WTC11 (cell line): Measurements from ENCODE around the gene LRRC4. TPM values are rescaled to one million over a fixed set of nuclear protein-coding genes. Genes with fewer than 3 reads are reported as not detected.

Source experiments
- ATAC-seq: fragments of 200-7000 bp; cut with Tn5 transposase; 2 replicates; pipeline ENCODE4 v1.10.0; 2021; ENCODE audit warnings: mild to moderate bottlenecking, moderate library complexity
- CTCF ChIA-PET: fragments of 300-600 bp; sonication (Branson Sonifier 250); formaldehyde crosslinking; loops from one replicate; lab custom pipeline; 2021; ENCODE audit warnings: antibody characterized with exemption; lab: Charles Lee
- POLR2A ChIA-PET: fragments of 350-600 bp; sonication (Branson Sonifier 250); formaldehyde crosslinking; loops from one replicate; lab custom pipeline; 2021; ENCODE audit warnings: antibody characterized with exemption; lab: Charles Lee
- DNase-seq: peaks from one replicate; pipeline ENCODE4 v3.0.0; 2021; ENCODE audit warnings: low spot score
- H3K27ac Mint-ChIP-seq: 2 replicates; pipeline ENCODE4 v1.8.0; 2021; ENCODE audit warnings: mixed read lengths
- H3K27me3 Mint-ChIP-seq: 2 replicates; pipeline ENCODE4 v1.8.0; 2021; ENCODE audit warnings: low read depth, mild to moderate bottlenecking, moderate library complexity, mixed read lengths
- H3K36me3 Mint-ChIP-seq: 2 replicates; pipeline ENCODE4 v1.8.0; 2021; ENCODE audit warnings: mixed read lengths
- H3K4me1 Mint-ChIP-seq: 2 replicates; pipeline ENCODE4 v1.8.0; 2022; ENCODE audit warnings: mixed read lengths
- H3K4me3 Mint-ChIP-seq: 2 replicates; pipeline ENCODE4 v1.8.0; 2021; ENCODE audit warnings: mild to moderate bottlenecking, moderate library complexity, mixed read lengths
- H3K9me3 Mint-ChIP-seq: 2 replicates; pipeline ENCODE4 v1.8.0; 2021; ENCODE audit warnings: mixed read lengths
- ATF1 ChIP-seq: sonication (generic); formaldehyde crosslinking; IDR thresholded peaks from 2 replicates; pipeline ENCODE4 v1.8.1; 2023; ENCODE audit warnings: mild to moderate bottlenecking, moderate library complexity, missing genetic modification reagents
- E2F1 ChIP-seq: sonication (generic); formaldehyde crosslinking; IDR thresholded peaks from 2 replicates; pipeline ENCODE4 v1.8.0; 2022; ENCODE audit warnings: mild to moderate bottlenecking, missing genetic modification reagents
- E2F5 ChIP-seq: sonication (generic); formaldehyde crosslinking; IDR thresholded peaks from 2 replicates; pipeline ENCODE4 v1.8.1; 2022; ENCODE audit warnings: mild to moderate bottlenecking, moderate library complexity, missing genetic modification reagents
- EMX1 ChIP-seq: fragments of 250-450 bp; sonication (Bioruptor Pico); IDR thresholded peaks from 2 replicates; pipeline ENCODE4 v1.8.0; 2021; ENCODE audit warnings: mild to moderate bottlenecking
- ETV6 ChIP-seq: sonication (generic); formaldehyde crosslinking; IDR thresholded peaks from 2 replicates; pipeline ENCODE4 v1.8.1; 2022; ENCODE audit warnings: mild to moderate bottlenecking, missing genetic modification reagents
- FOXJ3 ChIP-seq: sonication (generic); formaldehyde crosslinking; IDR thresholded peaks from 2 replicates; pipeline ENCODE4 v1.9.0; 2021; ENCODE audit warnings: missing genetic modification reagents, mild to moderate bottlenecking, borderline replicate concordance
- GABPB1 ChIP-seq: sonication (generic); formaldehyde crosslinking; IDR thresholded peaks from 2 replicates; pipeline ENCODE4 v1.8.1; 2023; ENCODE audit warnings: mild to moderate bottlenecking, missing genetic modification reagents
- GRHL2 ChIP-seq: fragments of 250-450 bp; sonication (Bioruptor Pico); IDR thresholded peaks from 2 replicates; pipeline ENCODE4 v1.8.0; 2022; ENCODE audit warnings: mild to moderate bottlenecking, moderate library complexity; ENCODE audit not compliant: insufficient replicate concordance, severe bottlenecking
- KAT7 ChIP-seq: sonication (generic); formaldehyde crosslinking; IDR thresholded peaks from 2 replicates; pipeline ENCODE4 v1.8.1; 2023; ENCODE audit warnings: missing genetic modification reagents, mild to moderate bottlenecking, borderline replicate concordance
- MYBL2 ChIP-seq: sonication (generic); formaldehyde crosslinking; IDR thresholded peaks from 2 replicates; pipeline ENCODE4 v1.8.1; 2023; ENCODE audit warnings: mild to moderate bottlenecking, moderate library complexity, missing genetic modification reagents
- NFE2L1 ChIP-seq: sonication (generic); formaldehyde crosslinking; IDR thresholded peaks from 2 replicates; pipeline ENCODE4 v1.8.1; 2023; ENCODE audit warnings: missing genetic modification reagents
- NFYB ChIP-seq: sonication (generic); formaldehyde crosslinking; conservative IDR thresholded peaks from 2 replicates; pipeline ENCODE4 v1.8.0; 2022; ENCODE audit warnings: low read depth, missing genetic modification reagents
- NR1H2 ChIP-seq: sonication (generic); formaldehyde crosslinking; IDR thresholded peaks from 2 replicates; pipeline ENCODE4 v1.9.0; 2021; ENCODE audit warnings: mild to moderate bottlenecking, moderate library complexity, missing genetic modification reagents
- OVOL2 ChIP-seq: fragments of 250-450 bp; sonication (Bioruptor Pico); IDR thresholded peaks from 2 replicates; pipeline ENCODE4 v1.9.0; 2021; ENCODE audit warnings: mild to moderate bottlenecking, borderline replicate concordance
- PRRX2 ChIP-seq: fragments of 250-450 bp; sonication (Bioruptor Pico); IDR thresholded peaks from 2 replicates; pipeline ENCODE4 v1.8.0; 2021; ENCODE audit warnings: mild to moderate bottlenecking
- RELA ChIP-seq: sonication (generic); formaldehyde crosslinking; IDR thresholded peaks from 2 replicates; pipeline ENCODE4 v1.8.1; 2022; ENCODE audit warnings: missing genetic modification reagents, mild to moderate bottlenecking, borderline replicate concordance
- SMAD4 ChIP-seq: sonication (generic); formaldehyde crosslinking; IDR thresholded peaks from 2 replicates; pipeline ENCODE4 v1.8.0; 2022; ENCODE audit warnings: mild to moderate bottlenecking, missing genetic modification reagents
- SP1 ChIP-seq: sonication (generic); formaldehyde crosslinking; conservative IDR thresholded peaks from 2 replicates; pipeline ENCODE4 v1.8.1; 2022; ENCODE audit warnings: missing genetic modification reagents
- TCF7 ChIP-seq: sonication (generic); formaldehyde crosslinking; IDR thresholded peaks from 2 replicates; pipeline ENCODE4 v1.8.0; 2022; ENCODE audit warnings: mild to moderate bottlenecking, low read depth, missing genetic modification reagents, moderate library complexity
- ZBTB21 ChIP-seq: sonication (generic); formaldehyde crosslinking; IDR thresholded peaks from 2 replicates; pipeline ENCODE4 v1.8.1; 2023; ENCODE audit warnings: mild to moderate bottlenecking, missing genetic modification reagents, borderline replicate concordance
- ZNF138 ChIP-seq: sonication (generic); formaldehyde crosslinking; conservative IDR thresholded peaks from 2 replicates; pipeline ENCODE4 v1.8.1; 2022; ENCODE audit warnings: mild to moderate bottlenecking, moderate library complexity, missing genetic modification reagents
- ZNF232 ChIP-seq: sonication (generic); formaldehyde crosslinking; IDR thresholded peaks from 2 replicates; pipeline ENCODE4 v1.8.0; 2022; ENCODE audit warnings: mild to moderate bottlenecking, missing genetic modification reagents
- ZNF263 ChIP-seq: sonication (generic); formaldehyde crosslinking; IDR thresholded peaks from 2 replicates; pipeline ENCODE4 v1.8.1; 2022; ENCODE audit warnings: low read depth, mild to moderate bottlenecking, moderate library complexity, missing genetic modification reagents
- total RNA-seq: library from RNA; stranded (reverse); gene quantifications from 3 replicates; pipeline ENCODE4 v1.2.3, GENCODE V29; 2021
- TF ChIP-seq, protein P1 (sequence below): fragments of 250-450 bp; sonication (Bioruptor Pico); IDR thresholded peaks from 2 replicates; pipeline ENCODE4 v1.9.0; 2021; ENCODE audit warnings: mild to moderate bottlenecking
- TF ChIP-seq, protein P2 (sequence below): sonication (generic); formaldehyde crosslinking; IDR thresholded peaks from 2 replicates; pipeline ENCODE4 v1.8.1; 2023; ENCODE audit warnings: mild to moderate bottlenecking, missing genetic modification reagents
- TF ChIP-seq, protein P3 (sequence below): sonication (generic); formaldehyde crosslinking; IDR thresholded peaks from 2 replicates; pipeline ENCODE4 v1.8.1; 2023; ENCODE audit warnings: mild to moderate bottlenecking, missing genetic modification reagents

Gene LRRC4
- total RNA-seq, 1 experiment from 2014 or later = 14.9 TPM

DNA sequence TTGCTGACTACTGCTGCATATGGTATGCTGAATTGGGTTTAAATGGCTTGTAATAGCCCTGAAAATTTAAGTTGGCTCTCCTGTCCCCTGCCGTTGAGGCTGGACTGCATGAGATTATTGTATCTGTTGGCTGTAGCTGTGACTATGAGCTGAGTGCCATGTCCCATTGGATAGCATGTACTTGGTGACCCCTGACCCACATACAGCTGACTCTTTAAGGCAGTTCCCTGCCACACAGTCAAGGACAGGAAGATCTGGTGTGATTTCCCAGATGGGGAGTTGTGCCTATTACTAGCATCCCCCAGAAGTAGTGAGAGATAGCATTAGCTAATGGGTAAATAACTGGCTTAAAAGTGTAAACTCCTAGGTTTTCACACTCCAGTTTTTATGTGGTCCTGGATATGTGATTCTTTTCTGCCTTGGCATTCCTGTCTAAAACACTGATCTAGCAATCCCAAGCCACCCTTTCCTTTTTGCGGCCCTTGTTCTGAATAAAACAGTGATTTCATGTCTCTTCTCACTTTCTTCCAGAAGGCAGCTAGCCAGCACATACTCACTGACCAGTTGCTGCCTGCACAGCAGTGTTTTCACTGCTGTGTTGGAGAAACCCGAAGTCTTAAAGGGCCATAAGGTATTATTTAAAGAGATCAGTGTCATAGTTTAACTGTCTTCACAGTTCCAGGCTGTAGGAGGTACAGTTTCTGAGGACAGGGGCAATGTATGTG, 35.9 kb downstream of the LRRC4 start:
- CTCF ChIA-PET = interaction anchor here (0.6 to 1.1 kb wide), 5 partner anchors 13 to 214 kb away, joined by 3 to 5 read pairs (median 4); no protein-coding TSS in a partner anchor
- no peak for DNase-seq
- Mint-ChIP-seq H3K4me1 (peaks cover 38% of the 10 kb centered on the region), H3K9me3 (no peaks in the 10 kb centered on the region), H3K4me3 (no peak overlapping the region), H3K27me3 (no peaks in the 10 kb centered on the region), H3K36me3 (peaks cover 17% of the 10 kb centered on the region), H3K27ac (peak overlapping the region; percentile 80)
- no peak for ATAC-seq
- POLR2A ChIA-PET = interaction anchor here (1.0 kb wide), 1 partner anchor 304 kb away, joined by 3 read pairs; no protein-coding TSS in a partner anchor
- TF ChIP-seq GRHL2 (no peak), ZNF232 (CRISPR knock-in tag) (no peak), ETV6 (CRISPR knock-in tag) (no peak), ZBTB21 (CRISPR knock-in tag) (no peak), ATF1 (CRISPR knock-in tag) (no peak), PRRX2 (CRISPR knock-in tag) (no peak), NFE2L1 (CRISPR knock-in tag) (no peak), E2F5 (no peak), GABPB1 (CRISPR knock-in tag) (no peak), RELA (no peak), SMAD4 (CRISPR knock-in tag) (no peak), EMX1 (CRISPR knock-in tag) (no peak), TCF7 (CRISPR knock-in tag) (no peak), NFYB (CRISPR knock-in tag) (no peak)
- TF ChIP-seq, protein P1, sequence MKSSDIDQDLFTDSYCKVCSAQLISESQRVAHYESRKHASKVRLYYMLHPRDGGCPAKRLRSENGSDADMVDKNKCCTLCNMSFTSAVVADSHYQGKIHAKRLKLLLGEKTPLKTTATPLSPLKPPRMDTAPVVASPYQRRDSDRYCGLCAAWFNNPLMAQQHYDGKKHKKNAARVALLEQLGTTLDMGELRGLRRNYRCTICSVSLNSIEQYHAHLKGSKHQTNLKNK (CRISPR knock-in tag) = no peak
- TF ChIP-seq, protein P2, sequence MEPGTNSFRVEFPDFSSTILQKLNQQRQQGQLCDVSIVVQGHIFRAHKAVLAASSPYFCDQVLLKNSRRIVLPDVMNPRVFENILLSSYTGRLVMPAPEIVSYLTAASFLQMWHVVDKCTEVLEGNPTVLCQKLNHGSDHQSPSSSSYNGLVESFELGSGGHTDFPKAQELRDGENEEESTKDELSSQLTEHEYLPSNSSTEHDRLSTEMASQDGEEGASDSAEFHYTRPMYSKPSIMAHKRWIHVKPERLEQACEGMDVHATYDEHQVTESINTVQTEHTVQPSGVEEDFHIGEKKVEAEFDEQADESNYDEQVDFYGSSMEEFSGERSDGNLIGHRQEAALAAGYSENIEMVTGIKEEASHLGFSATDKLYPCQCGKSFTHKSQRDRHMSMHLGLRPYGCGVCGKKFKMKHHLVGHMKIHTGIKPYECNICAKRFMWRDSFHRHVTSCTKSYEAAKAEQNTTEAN (CRISPR knock-in tag) = no peak
- TF ChIP-seq, protein P3, sequence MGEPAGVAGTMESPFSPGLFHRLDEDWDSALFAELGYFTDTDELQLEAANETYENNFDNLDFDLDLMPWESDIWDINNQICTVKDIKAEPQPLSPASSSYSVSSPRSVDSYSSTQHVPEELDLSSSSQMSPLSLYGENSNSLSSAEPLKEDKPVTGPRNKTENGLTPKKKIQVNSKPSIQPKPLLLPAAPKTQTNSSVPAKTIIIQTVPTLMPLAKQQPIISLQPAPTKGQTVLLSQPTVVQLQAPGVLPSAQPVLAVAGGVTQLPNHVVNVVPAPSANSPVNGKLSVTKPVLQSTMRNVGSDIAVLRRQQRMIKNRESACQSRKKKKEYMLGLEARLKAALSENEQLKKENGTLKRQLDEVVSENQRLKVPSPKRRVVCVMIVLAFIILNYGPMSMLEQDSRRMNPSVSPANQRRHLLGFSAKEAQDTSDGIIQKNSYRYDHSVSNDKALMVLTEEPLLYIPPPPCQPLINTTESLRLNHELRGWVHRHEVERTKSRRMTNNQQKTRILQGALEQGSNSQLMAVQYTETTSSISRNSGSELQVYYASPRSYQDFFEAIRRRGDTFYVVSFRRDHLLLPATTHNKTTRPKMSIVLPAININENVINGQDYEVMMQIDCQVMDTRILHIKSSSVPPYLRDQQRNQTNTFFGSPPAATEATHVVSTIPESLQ (CRISPR knock-in tag) = no peak

DNA sequence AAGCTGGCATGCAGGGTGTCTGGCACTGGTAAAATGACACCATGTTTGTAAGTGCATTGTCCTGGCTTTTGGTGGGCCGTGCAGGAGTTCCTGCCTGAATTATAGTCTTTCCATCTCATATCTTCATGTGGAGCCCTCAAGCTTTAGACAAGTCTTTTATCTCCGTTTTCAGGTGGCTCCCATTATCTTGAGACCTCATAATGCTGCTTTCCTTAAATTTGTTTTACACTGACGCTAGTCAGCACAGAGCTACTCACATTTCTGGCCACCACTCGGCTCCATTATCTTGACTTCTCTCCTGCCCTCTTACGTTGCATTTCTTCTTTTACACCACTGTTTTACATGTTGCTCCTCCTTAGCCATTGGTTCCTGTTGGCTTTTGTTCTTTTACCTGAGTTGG, 37.2 kb downstream of the LRRC4 start:
- ChIA-PET POLR2A (no interaction called here), CTCF (interaction anchor here (1.1 kb wide), 2 partner anchors 25 to 387 kb away, joined by 3 read pairs; no protein-coding TSS in a partner anchor)
- Mint-ChIP-seq H3K4me3 (no peak overlapping the region), H3K4me1 (peaks cover 38% of the 10 kb centered on the region), H3K36me3 (peaks cover 17% of the 10 kb centered on the region), H3K9me3 (no peaks in the 10 kb centered on the region), H3K27me3 (no peaks in the 10 kb centered on the region), H3K27ac (peak overlapping the region; percentile 43)
- ATAC-seq (no peak), DNase-seq (no peak)
- TF ChIP-seq SP1 (CRISPR knock-in tag) (no peak), KAT7 (CRISPR knock-in tag) (no peak), MYBL2 (CRISPR knock-in tag) (no peak), NR1H2 (CRISPR knock-in tag) (no peak), OVOL2 (no peak), PRRX2 (CRISPR knock-in tag) (no peak), ZNF138 (CRISPR knock-in tag) (no peak), FOXJ3 (no peak), ZNF263 (CRISPR knock-in tag) (no peak), E2F1 (no peak)
